Activated T-cell treated with anti-CD3 and anti-CD28 coated beads, Interleukin-2, amount 50 U/mL, for 1 hour (primary cell): Measurements from ENCODE around the gene SRRM3.
A peak's percentile ranks its signal among the peaks of the same experiment; 100 is the strongest.
"Not testable (repeated sequence)": the region's sequence is repeated elsewhere in the genome, so short reads cannot be mapped to it uniquely, and the experiment has no call there.

Source experiments
- DNase-seq: peaks from one replicate; pipeline ENCODE4 v3.0.0-alpha.2; 2020

Gene SRRM3

GRCh38 chr7:76231071-76231470 lies 29.4 kb downstream of the SRRM3 start:
- no peak for DNase-seq

DNA sequence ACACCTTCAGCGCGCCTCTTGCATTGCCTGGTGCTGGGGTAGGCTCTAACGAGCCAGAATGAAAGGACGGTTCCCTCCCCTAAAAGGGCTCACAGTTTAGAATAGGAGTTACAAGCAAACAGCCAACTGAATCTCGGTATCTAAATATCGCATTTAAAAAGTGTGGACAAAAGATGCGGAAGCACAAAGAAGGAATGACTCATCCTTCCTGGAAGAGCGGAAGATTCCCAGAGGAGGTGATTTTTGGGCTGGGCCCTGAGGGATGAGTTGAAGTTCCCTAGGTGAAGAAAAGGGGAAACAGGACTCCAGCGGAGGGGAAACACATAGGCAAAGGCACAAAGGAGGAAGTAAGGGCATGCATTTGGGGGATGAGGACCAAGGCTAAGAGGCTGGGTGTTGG lies 29.9 kb downstream of the SRRM3 start:
- DNase-seq = no peak

DNA sequence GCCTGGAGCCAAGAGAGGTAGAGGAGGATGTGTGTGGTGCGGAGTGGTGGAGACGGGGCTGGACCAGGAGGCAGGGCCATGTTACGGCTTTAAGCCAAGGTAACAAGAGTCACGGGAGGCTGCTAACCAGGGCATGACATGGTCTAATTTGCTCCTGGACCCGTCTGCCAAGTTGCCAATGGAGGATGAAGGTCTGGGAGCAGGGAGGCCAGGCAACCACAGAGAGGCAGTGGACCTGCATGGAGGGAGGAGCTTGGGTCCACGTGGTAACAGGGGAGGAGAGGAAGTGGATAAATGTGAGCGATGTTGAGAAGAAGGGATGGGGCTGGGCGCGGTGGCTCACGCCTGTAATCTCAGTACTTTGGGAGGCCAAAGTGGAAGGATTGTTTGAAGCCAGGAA lies 31.0 kb downstream of the SRRM3 start:
- no peak for DNase-seq

DNA sequence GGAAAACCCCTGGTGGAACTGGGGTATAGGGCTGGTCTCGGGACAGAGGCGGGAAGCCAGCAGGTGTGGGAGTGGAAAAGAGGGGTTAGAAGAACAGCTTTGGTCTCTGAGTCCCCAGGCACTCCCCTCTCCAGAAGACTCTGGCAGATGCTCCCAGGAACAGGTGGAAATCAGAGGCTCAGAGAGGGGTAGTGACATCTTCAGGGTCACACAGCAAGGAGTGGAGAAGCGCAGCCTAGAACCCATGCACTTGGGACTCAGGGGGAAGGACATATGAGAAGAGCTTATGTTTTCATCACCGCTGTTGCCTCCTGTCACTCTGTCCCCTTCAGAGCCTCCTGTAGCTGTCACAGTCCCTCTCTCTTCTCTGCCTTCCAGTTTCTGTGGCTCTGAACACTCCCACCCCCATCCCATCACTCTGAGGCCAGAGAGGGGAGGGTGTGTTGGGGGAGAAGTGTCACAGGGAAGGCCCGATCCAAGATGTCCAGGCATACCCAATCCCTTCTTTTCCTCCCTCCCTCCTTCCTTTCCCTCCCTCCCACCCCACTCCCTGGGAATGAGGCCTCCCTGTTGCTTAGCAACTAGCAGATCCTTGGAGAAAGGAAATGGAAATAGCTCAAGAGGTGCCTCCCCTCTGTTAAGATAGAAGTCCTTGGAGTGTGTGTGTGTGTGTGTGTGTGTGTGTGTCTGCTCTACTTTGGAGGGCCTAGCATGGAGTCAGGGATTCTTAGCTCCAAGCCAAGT lies 32.0 kb downstream of the SRRM3 start:
- DNase-seq = no peak

- no peak for DNase-seq
Measured at GRCh38 chr7:76234282-76234584, 32.5 kb downstream of the SRRM3 start.

GRCh38 chr7:76234931-76235441 lies 33.3 kb downstream of the SRRM3 start:
- peak; percentile 71 for DNase-seq

DNA sequence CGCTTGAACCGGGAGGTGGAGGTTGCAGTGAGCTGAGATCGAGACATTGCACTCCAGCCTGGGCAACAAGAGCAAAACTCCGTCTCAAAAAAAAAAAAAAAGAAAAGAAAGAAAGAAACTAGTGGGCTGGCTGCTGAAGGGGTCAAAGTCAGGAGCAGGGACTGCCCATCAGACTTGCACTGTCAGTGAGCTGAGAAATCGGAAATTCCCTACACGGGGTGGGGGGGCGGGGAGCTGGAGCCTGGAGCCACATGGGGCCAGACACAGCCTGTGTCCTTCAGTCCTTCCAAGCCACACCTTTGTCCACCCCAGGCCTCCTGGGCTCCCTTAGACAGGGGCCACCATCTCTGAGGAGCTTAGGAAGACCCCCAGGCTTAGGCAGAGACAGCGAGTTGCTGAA lies 34.5 kb downstream of the SRRM3 start:
- no peak for DNase-seq

DNA sequence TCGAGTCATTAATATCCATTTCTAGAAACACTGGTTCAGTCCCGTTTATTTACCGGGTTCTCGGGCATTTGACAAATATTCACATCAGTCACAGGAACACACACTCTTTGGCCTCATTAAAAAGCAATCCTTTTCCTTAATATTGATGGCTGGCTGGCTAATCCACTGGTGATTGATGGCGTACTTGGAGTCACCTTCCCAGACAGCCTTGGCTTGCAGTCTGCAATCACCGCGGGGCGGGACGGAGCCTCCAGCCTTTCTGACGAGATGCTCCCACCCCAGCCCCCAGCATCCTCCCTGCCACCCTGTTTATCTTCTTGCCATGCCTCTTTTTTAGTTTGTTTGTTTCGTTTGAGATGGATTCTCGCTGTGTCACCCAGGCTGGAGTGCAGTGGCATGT lies 36.6 kb downstream of the SRRM3 start:
- DNase-seq = no peak

- no peak for DNase-seq
Measured at GRCh38 chr7:76241141-76241540, 39.4 kb downstream of the SRRM3 start.

- not testable (repeated sequence) for DNase-seq
Measured at GRCh38 chr7:76242517-76243063, 40.9 kb downstream of the SRRM3 start.

DNA sequence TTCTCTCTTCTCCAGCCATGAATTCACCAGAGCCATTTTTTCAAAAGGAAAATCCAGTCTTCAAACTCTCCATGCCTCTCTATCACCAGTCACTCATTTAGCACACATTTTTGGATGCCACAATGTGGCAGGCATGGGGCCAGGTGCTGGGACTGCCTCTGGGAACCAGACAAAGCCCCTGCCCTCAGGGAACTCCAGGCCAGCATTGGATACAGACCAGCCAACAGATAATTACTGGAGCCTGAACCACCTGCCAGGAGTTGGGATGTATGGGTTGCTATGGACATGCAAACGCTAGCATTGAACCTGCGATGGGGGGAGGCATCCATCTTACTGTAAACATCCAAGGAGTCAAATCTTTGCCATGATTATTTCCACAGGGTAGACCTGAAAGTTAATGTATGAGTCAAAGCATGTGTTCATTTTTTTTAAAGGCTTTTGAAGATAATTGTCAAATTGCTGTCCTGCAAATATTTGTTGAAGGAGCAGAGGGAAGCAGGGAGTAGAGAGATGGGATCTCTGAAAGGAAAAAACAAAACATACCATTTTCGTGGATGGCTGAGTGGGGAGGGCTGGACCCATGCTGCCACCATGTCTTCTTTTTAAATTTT lies 43.2 kb downstream of the SRRM3 start:
- DNase-seq = no peak

DNA sequence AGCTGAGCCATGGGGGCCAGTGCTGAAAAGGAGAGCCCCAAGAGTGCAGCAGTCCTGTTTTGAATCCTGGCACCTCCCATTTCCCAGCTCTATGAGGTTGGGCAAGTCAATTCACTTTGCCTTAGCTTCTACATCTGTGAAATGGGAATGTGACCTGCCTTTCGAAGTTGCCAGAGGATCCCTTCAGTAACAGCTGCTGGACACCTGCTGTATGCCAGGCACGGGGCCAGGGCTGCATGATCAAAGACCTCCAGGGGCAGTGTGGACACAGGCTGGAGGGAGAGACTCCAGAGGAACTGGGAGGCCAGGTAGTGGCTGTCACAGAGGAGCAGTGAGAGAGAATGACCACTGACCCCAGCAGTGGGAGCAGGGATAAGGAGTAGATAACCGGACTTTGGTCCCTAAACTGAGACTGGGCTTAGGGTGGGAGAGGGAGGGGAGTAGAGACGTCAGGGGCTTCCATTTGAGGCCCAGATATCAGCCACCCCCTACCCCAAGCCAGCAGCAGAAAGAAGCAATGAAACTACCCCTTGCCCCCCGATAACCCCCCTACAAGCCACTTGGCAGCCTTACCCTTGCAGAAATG lies 45.2 kb downstream of the SRRM3 start:
- DNase-seq = no peak

DNA sequence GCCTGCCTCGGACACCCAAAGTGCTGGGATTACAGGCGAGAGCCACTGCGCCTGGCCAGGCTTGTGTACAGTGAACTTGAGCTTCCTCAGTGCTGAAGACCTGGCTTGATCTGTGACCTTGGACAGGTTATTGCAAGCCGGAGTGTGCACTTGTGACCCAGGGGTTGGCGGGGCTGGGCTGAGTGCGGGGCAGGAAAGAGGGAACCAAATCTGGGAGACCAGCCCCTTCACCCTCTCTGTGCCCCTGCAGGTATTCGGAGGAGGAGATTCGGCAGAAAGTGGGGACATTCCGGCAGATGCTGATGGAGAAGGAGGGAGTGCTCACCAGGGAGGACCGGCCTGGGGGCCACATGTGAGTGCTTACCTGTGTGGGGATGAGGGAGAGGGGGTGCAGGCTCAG lies 46.2 kb downstream of the SRRM3 start:
- no peak for DNase-seq

DNA sequence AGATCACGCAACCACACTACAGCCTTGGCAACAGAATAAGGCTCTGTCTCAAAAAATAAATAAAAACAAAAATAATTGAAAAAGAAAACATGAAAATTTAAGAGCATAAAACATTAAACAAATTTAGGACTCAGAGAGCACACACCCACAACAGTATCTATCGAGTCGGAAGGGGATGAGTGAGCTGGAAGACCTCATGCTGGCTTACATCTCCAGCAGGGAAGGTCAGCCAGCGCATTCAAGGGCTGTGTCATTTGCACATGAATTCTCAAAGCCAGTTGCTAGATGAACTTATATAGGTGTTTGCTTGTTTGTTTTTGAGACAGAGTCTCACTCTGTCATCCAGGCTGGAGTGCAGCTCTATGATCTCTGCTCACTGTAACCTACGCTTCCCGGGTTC lies 50.3 kb downstream of the SRRM3 start:
- DNase-seq = no peak

DNA sequence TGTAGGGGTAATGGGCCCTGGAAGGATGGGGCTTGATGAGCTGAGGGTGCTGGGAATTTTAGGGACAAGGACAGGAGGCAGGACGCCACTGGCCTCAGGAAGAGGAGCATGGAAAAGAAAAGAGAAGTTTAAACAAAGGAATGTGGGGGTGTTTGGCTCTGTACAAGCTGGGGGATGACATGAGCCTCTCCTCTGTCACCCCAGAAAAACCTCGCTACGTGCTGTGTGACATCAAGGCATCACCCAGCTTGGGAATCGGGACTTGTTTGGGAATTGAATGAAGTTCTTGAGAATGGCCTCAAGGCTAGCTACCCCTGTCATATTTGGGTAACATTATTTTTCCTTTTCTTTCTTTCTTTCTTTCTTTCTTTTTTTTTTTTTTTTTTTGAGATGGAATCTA lies 53.1 kb downstream of the SRRM3 start:
- DNase-seq = no peak

DNA sequence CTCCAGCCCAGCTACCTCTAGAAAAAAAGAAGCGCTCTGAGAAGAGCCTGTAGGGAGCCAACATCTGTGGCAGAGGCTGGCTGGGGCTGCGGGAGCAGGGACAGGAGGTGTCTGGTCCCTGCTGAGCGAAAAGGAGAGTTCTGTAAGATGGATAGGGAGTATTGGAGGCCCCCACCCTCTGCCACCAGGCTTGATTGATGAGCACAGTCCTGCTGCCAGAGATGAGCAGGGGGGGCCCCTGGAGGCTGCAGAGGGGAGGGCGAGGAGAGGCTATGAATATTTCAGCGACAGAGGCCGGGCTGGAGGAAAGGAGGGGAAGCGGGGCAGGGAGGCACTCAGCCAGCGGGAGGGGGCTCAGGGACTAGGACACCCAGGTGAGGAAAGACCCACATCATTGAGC lies 56.3 kb downstream of the SRRM3 start:
- DNase-seq = no peak

- DNase-seq = no peak
Measured at GRCh38 chr7:76259124-76260093, 57.7 kb downstream of the SRRM3 start.

DNA sequence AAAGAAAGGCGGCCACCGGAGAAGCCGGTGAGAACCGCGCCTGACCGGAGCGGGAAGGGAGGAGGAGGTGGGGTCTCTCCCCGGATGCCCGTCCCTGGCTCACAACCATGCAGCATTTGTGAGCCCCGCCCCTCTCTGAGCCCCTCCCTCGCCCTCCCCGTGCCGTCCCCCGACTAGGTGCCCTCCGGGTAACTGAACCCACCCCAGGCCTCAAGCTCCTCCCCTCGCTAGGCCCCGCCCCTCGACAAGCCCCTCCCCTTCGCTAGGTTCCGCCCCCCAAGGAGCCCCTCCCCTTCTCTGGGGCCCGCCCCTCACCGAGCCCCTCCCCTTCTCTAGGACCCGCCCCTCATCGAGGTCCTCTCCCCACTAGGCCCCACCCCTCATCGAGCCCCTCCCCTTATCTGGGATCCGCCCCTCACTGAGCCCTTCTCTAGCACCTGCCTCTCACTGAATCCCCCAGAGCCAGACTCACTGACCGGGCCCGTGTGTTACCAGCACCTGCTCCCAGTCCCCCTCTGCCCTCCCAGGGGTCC lies 58.5 kb downstream of the SRRM3 start:
- DNase-seq = peak; percentile 59

DNA sequence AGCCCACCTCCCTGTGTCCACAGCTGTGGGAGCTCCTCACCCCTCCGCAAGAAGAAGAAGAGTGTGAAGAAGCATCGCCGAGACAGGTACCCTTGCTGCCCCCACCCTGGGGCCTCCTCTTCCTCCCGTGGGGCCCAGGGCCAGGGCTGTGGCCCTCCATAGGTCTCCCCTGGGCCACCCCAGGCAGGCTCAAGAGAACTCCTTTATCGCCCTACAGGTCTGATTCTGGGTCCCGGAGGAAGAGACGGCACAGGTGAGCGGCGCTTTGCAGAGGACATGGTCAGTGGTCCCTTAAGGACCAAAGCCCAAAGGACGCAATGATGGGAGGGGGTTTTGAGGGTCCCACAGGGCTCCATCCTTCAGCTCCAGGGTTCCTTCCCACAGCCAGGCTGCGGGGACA lies 59.6 kb downstream of the SRRM3 start:
- no peak for DNase-seq

- DNase-seq = no peak
Measured at GRCh38 chr7:76261931-76262330, 60.2 kb downstream of the SRRM3 start.

GRCh38 chr7:76262683-76263402 lies 61.1 kb downstream of the SRRM3 start:
- no peak for DNase-seq

GRCh38 chr7:76265299-76265698 lies 63.6 kb downstream of the SRRM3 start:
- DNase-seq = no peak
